Stimulated activated CD8-positive, alpha-beta memory T cell treated with anti-CD3 and anti-CD28 coated beads, Interleukin-12 subunit alpha, Interleukin-12 subunit beta, amount 100 ng/mL, for 24 hours (primary cell): Measurements from ENCODE around the gene SPNS3.

Experiments
- DNase-seq: peaks from one replicate; pipeline ENCODE4 v3.0.0-alpha.2; 2020; ENCODE audit errors: extremely low read depth

SPNS3 gene

GRCh38 chr17:4527134-4527533, 93.4 kb downstream of the SPNS3 start:
- no peak for DNase-seq

- no peak for DNase-seq
Observed at GRCh38 chr17:4527566-4528125, 93.9 kb downstream of the SPNS3 start.

GRCh38 chr17:4529533-4530152, 95.9 kb downstream of the SPNS3 start:
- no peak for DNase-seq

- no peak for DNase-seq
Observed at GRCh38 chr17:4530799-4531730, 97.3 kb downstream of the SPNS3 start.

- no peak for DNase-seq
Observed at GRCh38 chr17:4531988-4532736, 98.4 kb downstream of the SPNS3 start.

- DNase-seq = no peak
Observed at GRCh38 chr17:4532860-4533522, 99.3 kb downstream of the SPNS3 start.

GRCh38 chr17:4533523-4534504, 100.1 kb downstream of the SPNS3 start:
- no peak for DNase-seq

- no peak for DNase-seq
Observed at GRCh38 chr17:4534515-4534914, 100.8 kb downstream of the SPNS3 start.

GRCh38 chr17:4534928-4535666, 101.4 kb downstream of the SPNS3 start:
- no peak for DNase-seq

- DNase-seq = no peak
Observed at GRCh38 chr17:4535667-4536258, 102.0 kb downstream of the SPNS3 start.

- no peak for DNase-seq
Observed at GRCh38 chr17:4536259-4536741, 102.6 kb downstream of the SPNS3 start.

- no peak for DNase-seq
Observed at GRCh38 chr17:4536742-4537411, 103.1 kb downstream of the SPNS3 start.
